Measurements from ENCODE around the gene TRAPPC12.
A peak's percentile ranks its signal among the peaks of the same experiment; 100 is the strongest.

The TRAPPC12 gene

DNA sequence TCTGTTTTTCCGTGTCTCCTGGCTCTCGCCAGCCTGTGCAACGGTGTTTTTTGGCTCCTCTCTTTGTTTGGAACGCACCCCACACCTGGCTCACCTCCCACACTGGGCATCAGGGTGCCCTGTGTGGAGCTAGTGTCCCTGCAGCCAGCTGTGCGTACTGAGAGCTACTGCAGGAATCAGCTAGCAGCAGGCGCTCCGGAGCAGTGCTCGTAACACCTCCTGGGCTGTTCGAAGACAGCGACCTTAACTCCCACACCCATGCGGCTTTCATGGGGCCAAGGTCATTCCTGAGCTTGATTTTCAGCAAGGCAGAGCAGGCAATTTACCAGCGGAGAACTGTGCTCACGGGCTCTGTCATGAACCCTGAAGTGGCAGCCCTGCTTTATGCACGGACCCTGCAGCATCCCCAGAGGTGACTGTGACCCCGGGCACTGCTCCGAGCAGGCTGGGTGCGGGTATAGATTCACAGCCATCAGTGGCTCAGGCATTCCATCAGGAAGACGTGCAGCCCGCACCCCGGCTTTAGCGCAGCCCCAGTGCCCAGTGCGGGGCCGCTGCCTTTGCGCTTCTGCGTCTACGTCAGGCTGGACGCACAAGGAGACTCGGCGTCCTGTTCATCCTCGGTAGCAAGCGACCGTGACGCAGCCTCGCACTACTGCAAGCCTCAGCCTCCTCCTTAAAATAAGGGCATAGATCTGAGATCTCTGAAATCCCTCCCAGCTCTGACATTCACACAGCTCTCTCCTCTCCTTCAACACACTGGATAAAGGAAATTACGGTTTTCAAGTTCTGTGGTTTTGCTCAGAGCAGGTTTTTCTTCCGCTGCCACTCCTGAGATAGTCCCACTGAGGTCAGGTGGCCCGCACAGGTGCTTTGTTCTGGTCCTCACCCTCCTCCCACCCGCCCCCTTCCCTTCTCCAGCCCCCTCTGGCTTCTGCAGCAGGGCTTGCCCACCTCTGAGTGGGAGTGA is 81.6 kb downstream of the TRAPPC12 start:
- TF ChIP-seq, protein P1, sequence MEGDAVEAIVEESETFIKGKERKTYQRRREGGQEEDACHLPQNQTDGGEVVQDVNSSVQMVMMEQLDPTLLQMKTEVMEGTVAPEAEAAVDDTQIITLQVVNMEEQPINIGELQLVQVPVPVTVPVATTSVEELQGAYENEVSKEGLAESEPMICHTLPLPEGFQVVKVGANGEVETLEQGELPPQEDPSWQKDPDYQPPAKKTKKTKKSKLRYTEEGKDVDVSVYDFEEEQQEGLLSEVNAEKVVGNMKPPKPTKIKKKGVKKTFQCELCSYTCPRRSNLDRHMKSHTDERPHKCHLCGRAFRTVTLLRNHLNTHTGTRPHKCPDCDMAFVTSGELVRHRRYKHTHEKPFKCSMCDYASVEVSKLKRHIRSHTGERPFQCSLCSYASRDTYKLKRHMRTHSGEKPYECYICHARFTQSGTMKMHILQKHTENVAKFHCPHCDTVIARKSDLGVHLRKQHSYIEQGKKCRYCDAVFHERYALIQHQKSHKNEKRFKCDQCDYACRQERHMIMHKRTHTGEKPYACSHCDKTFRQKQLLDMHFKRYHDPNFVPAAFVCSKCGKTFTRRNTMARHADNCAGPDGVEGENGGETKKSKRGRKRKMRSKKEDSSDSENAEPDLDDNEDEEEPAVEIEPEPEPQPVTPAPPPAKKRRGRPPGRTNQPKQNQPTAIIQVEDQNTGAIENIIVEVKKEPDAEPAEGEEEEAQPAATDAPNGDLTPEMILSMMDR (IDR thresholded peaks at IDR 0.05) = no peak
- TF ChIP-seq ZFX (IDR thresholded peaks at IDR 0.05; ENCODE audit: borderline replicate concordance) = no peak
- H3K27ac ChIP-seq = no peak overlapping the region

DNA sequence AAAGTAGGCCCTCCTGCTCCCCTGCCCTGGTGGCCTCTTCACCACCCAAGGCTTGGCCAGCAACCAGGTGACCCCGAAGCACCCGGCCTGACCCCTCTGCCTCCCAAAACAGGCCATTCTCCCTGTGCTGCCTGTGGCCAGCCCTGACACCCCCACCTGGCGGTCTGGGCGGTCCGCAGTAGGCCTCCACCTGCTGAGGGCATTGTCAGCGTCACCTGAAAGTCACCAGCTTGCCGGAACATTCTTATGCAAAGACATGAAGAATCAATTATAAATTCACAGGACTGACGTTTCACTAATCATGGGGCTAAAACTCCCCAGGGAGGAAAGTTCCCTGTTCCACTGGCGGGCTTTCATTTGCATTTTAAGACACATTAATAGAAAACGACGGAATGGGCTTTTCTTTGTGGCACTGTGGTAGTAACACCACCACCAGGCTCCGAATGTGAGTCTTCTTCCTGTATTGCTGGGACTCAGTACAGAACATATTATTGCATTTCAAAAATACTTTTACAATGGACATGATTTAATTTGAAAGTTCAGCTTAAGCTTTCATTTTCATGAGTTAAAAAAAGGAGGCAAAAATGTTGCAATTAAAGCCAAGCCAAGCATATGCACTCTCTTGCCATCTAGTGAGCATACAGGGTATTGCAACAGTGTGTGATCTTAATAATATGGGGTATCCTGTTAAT is 82.5 kb downstream of the TRAPPC12 start:
- TF ChIP-seq ZFX (IDR thresholded peaks at IDR 0.05; ENCODE audit: borderline replicate concordance) = no peak
- TF ChIP-seq, protein P1 (IDR thresholded peaks at IDR 0.05) = peak; percentile 95
- no peak overlapping the region for H3K27ac ChIP-seq

DNA sequence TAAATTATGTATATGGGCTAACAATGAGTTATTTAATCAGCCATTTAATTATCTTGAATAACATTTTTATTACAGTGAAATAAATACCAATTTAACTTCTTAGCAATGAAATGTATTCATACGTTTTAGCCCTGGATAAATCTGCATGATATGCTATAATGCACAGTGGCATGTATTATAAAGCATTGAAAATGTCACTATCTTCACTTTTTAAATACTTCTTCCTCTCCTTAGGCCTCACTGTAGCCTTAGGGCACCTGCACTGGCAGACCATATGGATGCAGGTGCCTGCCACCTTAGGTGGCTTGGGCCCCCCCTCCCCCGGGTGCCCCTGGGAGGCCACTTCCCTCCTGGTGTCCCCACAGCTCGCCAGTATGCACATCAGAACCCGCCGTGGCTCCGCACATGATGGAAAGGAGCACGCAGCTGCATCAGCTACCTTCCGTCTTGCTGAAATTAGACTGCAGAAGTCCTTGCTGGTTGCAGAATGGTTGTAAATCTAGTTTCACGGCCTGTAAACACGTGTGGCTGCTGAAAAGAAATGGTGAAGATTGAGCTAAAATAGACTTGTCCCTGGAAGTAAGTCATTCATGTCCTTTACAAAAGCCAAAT is 83.1 kb downstream of the TRAPPC12 start:
- no peak overlapping the region for H3K27ac ChIP-seq
- TF ChIP-seq, protein P1 (IDR thresholded peaks at IDR 0.05) = peak; percentile 63
- no peak for TF ChIP-seq ZFX (IDR thresholded peaks at IDR 0.05; ENCODE audit: borderline replicate concordance)

DNA sequence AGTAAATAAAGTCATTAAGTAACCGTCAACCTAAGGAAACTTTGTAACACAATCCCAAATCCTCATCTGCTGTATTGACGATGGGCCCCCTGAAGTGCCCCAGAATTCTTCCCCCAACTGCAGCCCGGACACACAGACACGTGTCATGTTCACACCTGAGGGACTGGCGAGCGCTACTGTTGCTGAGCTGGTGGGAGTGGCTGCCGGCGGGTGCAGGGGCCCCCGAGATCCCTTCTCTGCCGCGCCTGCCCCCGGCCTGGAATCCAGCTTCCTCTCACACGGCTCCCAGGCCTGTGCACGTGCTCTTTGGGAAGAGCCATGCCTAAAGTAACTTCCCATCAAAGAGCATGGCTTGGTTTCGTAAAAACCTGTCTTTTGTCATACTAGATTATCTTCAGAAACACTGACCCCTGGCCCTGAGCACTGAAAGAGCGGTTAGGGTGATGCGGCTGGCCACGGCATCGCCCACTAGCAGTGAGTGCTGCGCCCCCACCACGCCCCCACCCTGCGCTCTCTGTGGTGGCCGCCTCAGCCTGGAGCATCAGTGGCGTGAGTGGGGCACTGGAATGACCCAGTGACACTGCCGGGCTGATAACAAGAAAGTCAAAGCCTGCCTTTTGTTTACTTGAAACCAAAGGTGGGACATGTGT is 83.8 kb downstream of the TRAPPC12 start:
- TF ChIP-seq ZFX (IDR thresholded peaks at IDR 0.05; ENCODE audit: borderline replicate concordance) = no peak
- TF ChIP-seq, protein P1 (IDR thresholded peaks at IDR 0.05) = no peak
- H3K27ac ChIP-seq = no peak overlapping the region

DNA sequence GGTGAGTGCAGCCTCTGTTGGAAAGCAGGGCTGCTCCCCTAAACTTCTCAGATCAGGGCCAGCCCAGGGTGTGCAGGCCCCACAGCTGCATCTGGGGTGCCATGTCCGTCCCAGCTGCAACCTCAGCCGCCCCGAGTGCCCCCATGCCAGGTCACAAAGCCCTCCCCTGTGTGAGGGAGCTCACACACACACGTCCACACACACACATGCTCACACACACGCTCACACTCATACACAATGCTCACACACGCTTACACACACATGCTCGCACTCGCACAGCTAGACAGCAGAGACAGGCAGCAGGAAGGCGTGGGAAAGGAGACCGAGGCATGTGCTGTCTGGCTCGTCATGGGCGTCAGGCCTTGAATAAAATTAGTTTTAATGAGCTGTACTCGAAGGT is 84.5 kb downstream of the TRAPPC12 start:
- TF ChIP-seq, protein P1 (IDR thresholded peaks at IDR 0.05) = no peak
- no peak for TF ChIP-seq ZFX (IDR thresholded peaks at IDR 0.05; ENCODE audit: borderline replicate concordance)
- no peak overlapping the region for H3K27ac ChIP-seq

DNA sequence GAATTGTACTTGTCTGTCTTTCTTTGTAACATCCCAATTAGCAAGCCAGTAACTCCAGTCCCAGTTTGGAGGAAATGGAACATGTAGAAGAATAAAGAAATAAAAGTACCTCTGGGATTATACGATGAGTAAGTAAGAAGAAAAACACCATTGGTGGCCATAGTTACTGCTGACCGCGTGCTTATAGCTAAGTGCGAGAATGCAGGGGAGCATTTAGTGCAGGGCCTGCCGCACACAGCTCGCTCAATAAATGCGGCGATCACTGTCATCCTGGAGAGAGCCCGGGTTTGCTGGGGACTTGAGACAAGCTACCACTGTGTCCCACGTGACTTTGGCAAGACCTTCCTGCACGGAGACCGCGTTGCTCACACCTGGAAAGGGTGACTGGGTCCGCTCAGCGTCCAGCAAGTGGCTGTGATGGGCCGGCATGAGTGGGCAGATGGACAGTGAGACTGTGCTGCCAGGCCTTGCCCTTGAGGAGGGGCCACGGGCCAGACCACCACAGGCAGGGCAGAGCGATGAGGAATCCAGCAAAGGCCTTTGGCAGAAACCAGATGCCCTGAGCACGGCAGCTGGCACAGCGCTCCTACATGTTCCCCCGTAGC is 85.0 kb downstream of the TRAPPC12 start:
- H3K27ac ChIP-seq = no peak overlapping the region
- TF ChIP-seq, protein P1 (IDR thresholded peaks at IDR 0.05) = no peak
- TF ChIP-seq ZFX (IDR thresholded peaks at IDR 0.05; ENCODE audit: borderline replicate concordance) = no peak

Data from 22Rv1 (cell line).